Measurements from ENCODE around the gene SLC6A9.

GRCh38 chr1:44072204-44072603 is 40.9 kb upstream of the SLC6A9 start:
- TF ChIP-seq CTCF (IDR thresholded peaks at IDR 0.05) (no peak), POLR2AphosphoS5 (IDR thresholded peaks at IDR 0.05) (peak in 1 of 3 donors; percentile 9)
